IMR-90 (cell line): ENCODE results near the gene CCDC150. TPM values are rescaled to one million over a fixed set of nuclear protein-coding genes. Genes with fewer than 3 reads are reported as not detected.

Source experiments
- ATAC-seq: fragments of 200-7000 bp; cut with Tn5 transposase; 2 replicates; pipeline ENCODE4 v1.9.1; 2020; ENCODE audit warnings: low read depth, mild to moderate bottlenecking, moderate library complexity
- BruUV-seq: library from RNA; stranded (reverse); fragments of 400-500 nt; replicated peaks from 2 replicates; lab custom pipeline; 2021; lab: Mats Ljungman, UMichigan
- CTCF ChIA-PET: fragments of 300-600 bp; formaldehyde crosslinking; extraction: SDS; loops from one replicate; lab custom pipeline; 2021; ENCODE audit warnings: antibody characterized with exemption; lab: Yijun Ruan, JAX
- POLR2A ChIA-PET: fragments of 300-600 bp; sonication (Branson Sonifier 250); formaldehyde crosslinking; loops from one replicate; lab custom pipeline; 2022; ENCODE audit warnings: antibody characterized with exemption; ENCODE audit not compliant: unreplicated experiment; lab: Charles Lee
- DNase-seq: peaks from one replicate; pipeline ENCODE4 v3.0.0; 2013
- H2AFZ ChIP-seq: replicated peaks from 2 replicates; pipeline ENCODE3; 2013; ENCODE audit warnings: low read length, mild to moderate bottlenecking; ENCODE audit not compliant: poor library complexity
- H2AK5ac ChIP-seq: 2 replicates; pipeline ENCODE4 v1.6.1; 2013; ENCODE audit warnings: low read depth, low read length, inconsistent platforms
- H2AK9ac ChIP-seq: replicated peaks from 2 replicates; pipeline ENCODE3; 2013; ENCODE audit warnings: mild to moderate bottlenecking, low read depth, low read length, moderate library complexity; ENCODE audit not compliant: poor library complexity
- H2BK120ac ChIP-seq: 2 replicates; pipeline ENCODE4 v1.6.1; 2013; ENCODE audit warnings: low read depth, low read length, inconsistent platforms
- H2BK15ac ChIP-seq: 3 replicates; pipeline ENCODE4 v1.6.1; 2013; ENCODE audit warnings: low read depth, low read length, inconsistent platforms
- H2BK20ac ChIP-seq: 2 replicates; pipeline ENCODE4 v1.6.1; 2013; ENCODE audit warnings: low read depth, mild to moderate bottlenecking, inconsistent platforms, low read length, moderate library complexity
- H2BK5ac ChIP-seq: 2 replicates; pipeline ENCODE4 v1.6.1; 2013; ENCODE audit warnings: mild to moderate bottlenecking, low read depth, low read length, inconsistent platforms; ENCODE audit not compliant: poor library complexity, severe bottlenecking
- H3K14ac ChIP-seq: replicated peaks from 2 replicates; pipeline ENCODE4 v1.6.1; 2013; ENCODE audit warnings: low read depth, low read length, inconsistent platforms
- H3K18ac ChIP-seq: 2 replicates; pipeline ENCODE4 v1.6.1; 2013; ENCODE audit warnings: low read depth, low read length, control low read depth
- H3K23ac ChIP-seq: 2 replicates; pipeline ENCODE4 v1.6.1; 2013; ENCODE audit warnings: low read depth, low read length, inconsistent platforms
- H3K27ac ChIP-seq: 2 replicates; pipeline ENCODE4 v1.5.1; 2013; ENCODE audit warnings: mild to moderate bottlenecking, control low read depth, low read length; ENCODE audit not compliant: insufficient read depth
- H3K27me3 ChIP-seq: 2 replicates; pipeline ENCODE4 v1.6.1; 2013; ENCODE audit warnings: low read length; ENCODE audit not compliant: control insufficient read depth, insufficient read depth
- H3K36me3 ChIP-seq: 2 replicates; pipeline ENCODE4 v1.6.1; 2013; ENCODE audit warnings: low read length, mixed read lengths; ENCODE audit not compliant: control insufficient read depth, insufficient read depth
- H3K4ac ChIP-seq: 2 replicates; pipeline ENCODE4 v1.6.1; 2013; ENCODE audit warnings: low read depth, low read length, inconsistent platforms
- H3K4me1 ChIP-seq: 2 replicates; pipeline ENCODE4 v1.6.1; 2013; ENCODE audit warnings: low read length, mixed read lengths; ENCODE audit not compliant: control insufficient read depth, insufficient read depth
- H3K4me2 ChIP-seq: 2 replicates; pipeline ENCODE4 v1.6.1; 2013; ENCODE audit warnings: low read depth, mild to moderate bottlenecking, control low read depth, low read length, moderate library complexity
- H3K4me3 ChIP-seq: 2 replicates; pipeline ENCODE4 v1.5.1; 2013; ENCODE audit warnings: low read depth, mild to moderate bottlenecking, control low read depth, low read length, moderate library complexity; ENCODE audit not compliant: insufficient read depth
- H3K56ac ChIP-seq: 2 replicates; pipeline ENCODE4 v1.6.1; 2013; ENCODE audit warnings: low read length, inconsistent platforms; ENCODE audit not compliant: insufficient read depth; ENCODE audit errors: extremely low read depth
- H3K79me1 ChIP-seq, 2 experiments: 2 replicates each; pipeline ENCODE4 v1.6.1; 2013; ENCODE audit warnings: low read length in 2 of 2, inconsistent platforms in 1 of 2, low read depth in 1 of 2
- H3K9ac ChIP-seq: 2 replicates; pipeline ENCODE4 v1.6.1; 2013; ENCODE audit warnings: low read depth, low read length, control low read depth
- H3K9me1 ChIP-seq: 2 replicates; pipeline ENCODE4 v1.6.1; 2013; ENCODE audit warnings: low read length, inconsistent platforms; ENCODE audit not compliant: insufficient read depth
- H3K9me3 ChIP-seq: 2 replicates; pipeline ENCODE4 v1.6.1; 2013; ENCODE audit warnings: low read length; ENCODE audit not compliant: control insufficient read depth, insufficient read depth
- H4K20me1 ChIP-seq: 2 replicates; pipeline ENCODE4 v1.6.1; 2013; ENCODE audit warnings: low read length, inconsistent platforms; ENCODE audit not compliant: insufficient read depth
- H4K5ac ChIP-seq: 2 replicates; pipeline ENCODE4 v1.6.1; 2013; ENCODE audit warnings: mild to moderate bottlenecking, low read depth, low read length, control low read depth
- H4K8ac ChIP-seq, 2 experiments: 2 replicates each; pipeline ENCODE4 v1.6.1; 2013; ENCODE audit warnings: low read depth in 2 of 2, low read length in 2 of 2, control low read depth in 1 of 2, inconsistent platforms in 1 of 2
- H4K91ac ChIP-seq: 2 replicates; pipeline ENCODE4 v1.6.1; 2013; ENCODE audit warnings: low read depth, low read length, inconsistent platforms; ENCODE audit not compliant: insufficient read depth
- MAFK ChIP-seq: IDR thresholded peaks from 2 replicates; pipeline ENCODE4 v1.6.1; 2012; ENCODE audit warnings: low read depth, low read length, improper control_type of control experiment
- RCOR1 ChIP-seq: IDR thresholded peaks from 2 replicates; pipeline ENCODE4 v1.6.1; 2012; ENCODE audit warnings: mild to moderate bottlenecking, low read length, improper control_type of control experiment; ENCODE audit not compliant: insufficient replicate concordance
- RFX5 ChIP-seq: IDR thresholded peaks from 2 replicates; pipeline ENCODE4 v1.8.0; 2012; ENCODE audit warnings: low read depth, mild to moderate bottlenecking, low read length, moderate library complexity
- WGBS, 2 experiments: methylation state at CpG; one replicate each; pipeline versions ENCODE4 v1.1.5 to v1.1.7; 2013; ENCODE audit warnings: missing lambda C conversion rate in 2 of 2; ENCODE audit not compliant: insufficient read length in 1 of 2; ENCODE audit errors: extremely low coverage in 2 of 2; 5-methylcytosine and 5-hydroxymethylcytosine counted together
- dilution Hi-C: fragments of 300-500 bp; cut with HindIII; formaldehyde crosslinking; loops from one replicate; pipeline ENCODE4 v1.14.3; 2018; ENCODE audit warnings: low sequenced_read_pairs; ENCODE audit not compliant: unreplicated experiment
- in situ Hi-C: fragments of 300-500 bp; cut with MboI; formaldehyde crosslinking; loops from 3 replicates; pipeline ENCODE4 v1.14.3; 2019; ENCODE audit warnings: low sequenced_read_pairs, inconsistent platforms, mixed read lengths
- intact Hi-C: fragments of 100-400 bp; cut with micrococcal nuclease; formaldehyde crosslinking; loops from 2 replicates; pipeline ENCODE4 v1.10.0; 2022
- polyA plus RNA-seq, 3 experiments: library from polyadenylated mRNA; depleted of rRNA; stranded (reverse); fragments of >200 nt; gene quantifications; 2 replicates each; pipeline ENCODE4 v1.2.3, GENCODE V29; 2012; ENCODE audit warnings: low replicate concordance in 1 of 3
- total RNA-seq: library from RNA; depleted of rRNA; stranded (reverse); fragments of >200 nt; gene quantifications from 2 replicates; pipeline ENCODE4 v1.2.3, GENCODE V29; 2012

Gene CCDC150
- total and polyA plus RNA-seq, 2 of the 4 experiments (the other 2 are of a cell fraction): 3.8 to 4.3 TPM

DNA sequence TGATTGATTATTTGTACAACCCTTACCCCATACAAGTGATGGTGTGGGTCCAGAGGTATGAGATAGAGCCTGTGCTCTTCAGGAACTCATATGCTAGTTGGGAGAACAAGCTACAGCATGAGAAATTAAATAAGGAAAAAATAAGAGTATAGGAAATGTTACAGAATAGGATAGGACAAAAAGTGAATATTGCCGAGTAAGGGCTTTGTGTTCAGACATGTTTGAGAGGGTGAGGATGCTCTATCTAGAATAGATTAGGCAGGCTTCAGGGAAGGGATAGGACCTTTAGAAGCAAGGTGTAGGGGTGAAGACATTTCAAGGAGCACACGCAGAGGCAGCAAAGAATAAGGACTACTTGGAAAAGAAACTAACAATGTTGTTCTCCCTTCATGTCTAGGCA, 17.8 kb downstream of the CCDC150 start:
- Histone ChIP-seq H4K91ac (no peak overlapping the region), H3K9me1 (no peaks in the 10 kb centered on the region), H4K5ac (no peak overlapping the region), H2BK20ac (no peak overlapping the region), H3K4me1 (no peaks in the 10 kb centered on the region; the same call in 1 of the 2 replicates), H3K4me3 (no peak overlapping the region), H2AFZ (no peak overlapping the region), H3K27me3 (no peaks in the 10 kb centered on the region), H3K79me1 (peaks cover 3 to 16% of the 10 kb centered on the region in 2 experiments; a peak in 3 of 4 replicates), H4K8ac (no peak overlapping the region), H2BK5ac (no peak overlapping the region), H4K20me1 (no peaks in the 10 kb centered on the region), H3K23ac (no peak overlapping the region), H3K18ac (peak overlapping the region; percentile 8; the same call in 1 of the 2 replicates), H3K56ac (no peak overlapping the region), H2AK5ac (no peak overlapping the region), H3K9ac (no peak overlapping the region), H2BK120ac (no peak overlapping the region), H3K9me3 (peaks cover 8% of the 10 kb centered on the region), H3K4me2 (no peak overlapping the region), H2BK15ac (no peak overlapping the region), H3K14ac (no peak overlapping the region), H3K36me3 (no peaks in the 10 kb centered on the region), H3K27ac (no peak overlapping the region), H2AK9ac (no peak overlapping the region), H3K4ac (no peak overlapping the region)
- in situ Hi-C loops (no loop called here), dilution Hi-C loops (no loop called here), intact Hi-C loops (no loop called here)
- DNase-seq (no peak), ATAC-seq (no peak)
- no TSS peak for BruUV-seq
- TF ChIP-seq MAFK (peak; percentile 93), RFX5 (no peak), RCOR1 (no peak)
- ChIA-PET CTCF (interaction anchor here (1.4 kb wide), 1 partner anchor 16 kb away, joined by 3 read pairs; no protein-coding TSS in a partner anchor), POLR2A (no interaction called here)
- 67% methylated on average over 1 of the region's 2 CpGs; no CpG with 5 or more reads in 1 of the 2 experiments for WGBS, 2 experiments
